HUES6 (cell line): ENCODE results near the gene EEF1AKMT3.

Experiments used
- H3K27ac ChIP-seq: 2 replicates; pipeline ENCODE4 v1.7.0; 2013; ENCODE audit warnings: low read depth, mild to moderate bottlenecking, low read length, inconsistent platforms
- H3K27me3 ChIP-seq: 2 replicates; pipeline ENCODE4 v1.6.1; 2013; ENCODE audit warnings: low read length; ENCODE audit not compliant: control insufficient read depth, insufficient read depth
- H3K36me3 ChIP-seq: 2 replicates; pipeline ENCODE4 v1.6.1; 2013; ENCODE audit warnings: low read length; ENCODE audit not compliant: control insufficient read depth, insufficient read depth
- H3K4me1 ChIP-seq: 2 replicates; pipeline ENCODE4 v1.6.1; 2013; ENCODE audit warnings: low read length; ENCODE audit not compliant: control insufficient read depth, insufficient read depth
- H3K4me3 ChIP-seq: 2 replicates; pipeline ENCODE4 v1.5.1; 2013; ENCODE audit warnings: low read depth, low read length
- H3K9ac ChIP-seq: one replicate; pipeline ENCODE4 v1.6.1; 2013; ENCODE audit warnings: mild to moderate bottlenecking, low read length
- H3K9me3 ChIP-seq: 2 replicates; pipeline ENCODE4 v1.6.1; 2013; ENCODE audit warnings: low read depth, low read length; ENCODE audit not compliant: control insufficient read depth, insufficient read depth

EEF1AKMT3 gene

GRCh38 chr12:57743769-57744168 lies 28.6 kb upstream of the EEF1AKMT3 start:
- Histone ChIP-seq H3K9me3 (no peaks in the 10 kb centered on the region), H3K36me3 (peaks cover 30% of the 10 kb centered on the region), H3K27ac (no peak overlapping the region), H3K9ac (no peak overlapping the region), H3K4me1 (peaks cover 10% of the 10 kb centered on the region; the same call in 1 of the 2 replicates), H3K4me3 (peak overlapping the region; percentile 91; the same call in 1 of the 2 replicates), H3K27me3 (peaks cover 52% of the 10 kb centered on the region)

GRCh38 chr12:57744194-57744776 lies 28.1 kb upstream of the EEF1AKMT3 start:
- Histone ChIP-seq H3K4me1 (peaks cover 7% of the 10 kb centered on the region; the same call in 1 of the 2 replicates), H3K27me3 (peaks cover 47% of the 10 kb centered on the region), H3K9me3 (no peaks in the 10 kb centered on the region), H3K9ac (peak overlapping the region; percentile 97), H3K36me3 (peaks cover 35% of the 10 kb centered on the region), H3K27ac (peak overlapping the region; percentile 97), H3K4me3 (peak overlapping the region; percentile 91)

GRCh38 chr12:57744777-57745484 lies 27.5 kb upstream of the EEF1AKMT3 start, which contains the start of gene TSPAN31:
TSPAN31 (plus strand) TSS chr12:57745039; CDS start chr12:57745155, 116 bp downstream.
- Histone ChIP-seq H3K4me3 (peak within 1 kb of the TSS; percentile 91), H3K4me1 (0 out of 2 replicates have a peak, but pooled peaks cover 5% of the 10 kb centered on the region), H3K27ac (peak within 1 kb of the TSS; percentile 97), H3K9ac (peak within 1 kb of the TSS; percentile 97), H3K36me3 (peaks cover 41% of the 10 kb centered on the region), H3K27me3 (peaks cover 40% of the 10 kb centered on the region), H3K9me3 (no peaks in the 10 kb centered on the region)

- Histone ChIP-seq H3K36me3 (peaks cover 45% of the 10 kb centered on the region), H3K27ac (peak overlapping the region; percentile 97; the same call in 1 of the 2 replicates), H3K4me3 (peak overlapping the region; percentile 91), H3K9ac (peak overlapping the region; percentile 97), H3K9me3 (no peaks in the 10 kb centered on the region), H3K27me3 (peaks cover 35% of the 10 kb centered on the region), H3K4me1 (0 out of 2 replicates have a peak, but pooled peaks cover 5% of the 10 kb centered on the region)
These were observed 26.9 kb upstream of the EEF1AKMT3 start for GRCh38 chr12:57745485-57745881.

- Histone ChIP-seq H3K9ac (no peak overlapping the region), H3K27me3 (peaks cover 29% of the 10 kb centered on the region), H3K4me1 (peaks cover 8% of the 10 kb centered on the region), H3K4me3 (peak overlapping the region; percentile 91), H3K36me3 (peaks cover 50% of the 10 kb centered on the region), H3K9me3 (no peaks in the 10 kb centered on the region), H3K27ac (no peak overlapping the region)
These were observed 26.4 kb upstream of the EEF1AKMT3 start for GRCh38 chr12:57746025-57746424.

- no peaks in the 10 kb centered on the region for H3K9me3 ChIP-seq
- H3K36me3 ChIP-seq = peaks cover 54% of the 10 kb centered on the region
- H3K4me3 ChIP-seq = no peak overlapping the region
- peaks cover 16% of the 10 kb centered on the region for H3K4me1 ChIP-seq
- H3K27me3 ChIP-seq = peaks cover 12% of the 10 kb centered on the region; the same call in 1 of the 2 replicates
- no peak overlapping the region for H3K27ac ChIP-seq
- H3K9ac ChIP-seq = no peak overlapping the region
These were observed 23.4 kb upstream of the EEF1AKMT3 start for GRCh38 chr12:57749061-57749460.

- peak overlapping the region; percentile 92 for H3K4me3 ChIP-seq
- peaks cover 52% of the 10 kb centered on the region for H3K36me3 ChIP-seq
- peak overlapping the region; percentile 98 for H3K9ac ChIP-seq
- H3K27ac ChIP-seq = peak overlapping the region; percentile 85; the same call in 1 of the 2 replicates
- peaks cover 17% of the 10 kb centered on the region for H3K4me1 ChIP-seq
- peaks cover 18% of the 10 kb centered on the region for H3K27me3 ChIP-seq
- H3K9me3 ChIP-seq = no peaks in the 10 kb centered on the region
These were observed 21.6 kb upstream of the EEF1AKMT3 start for GRCh38 chr12:57750561-57751431.

- peaks cover 24% of the 10 kb centered on the region for H3K27me3 ChIP-seq
- H3K36me3 ChIP-seq = peaks cover 46% of the 10 kb centered on the region
- peak overlapping the region; percentile 85 for H3K27ac ChIP-seq
- peak overlapping the region; percentile 92 for H3K4me3 ChIP-seq
- H3K4me1 ChIP-seq = peaks cover 16% of the 10 kb centered on the region
- peak overlapping the region; percentile 98 for H3K9ac ChIP-seq
- no peaks in the 10 kb centered on the region for H3K9me3 ChIP-seq
These were observed 21.0 kb upstream of the EEF1AKMT3 start for GRCh38 chr12:57751432-57751787.

- Histone ChIP-seq H3K27ac (peak within 1 kb of the TSS; percentile 85), H3K4me3 (peak within 1 kb of the TSS; percentile 92), H3K27me3 (peaks cover 30% of the 10 kb centered on the region), H3K9ac (peak within 1 kb of the TSS; percentile 98), H3K4me1 (peaks cover 16% of the 10 kb centered on the region), H3K36me3 (peaks cover 40% of the 10 kb centered on the region), H3K9me3 (no peaks in the 10 kb centered on the region)
These were observed 20.4 kb upstream of the EEF1AKMT3 start, which contains the start of gene CDK4 for GRCh38 chr12:57751788-57752667. CDK4 (minus strand) TSS chr12:57752310; CDS start chr12:57751717, 593 bp downstream.

- no peak overlapping the region for H3K9ac ChIP-seq
- peaks cover 34% of the 10 kb centered on the region for H3K36me3 ChIP-seq
- peaks cover 16% of the 10 kb centered on the region for H3K4me1 ChIP-seq
- H3K27me3 ChIP-seq = peaks cover 35% of the 10 kb centered on the region
- H3K9me3 ChIP-seq = no peaks in the 10 kb centered on the region
- peak overlapping the region; percentile 38 for H3K4me3 ChIP-seq
- H3K27ac ChIP-seq = no peak overlapping the region
These were observed 19.8 kb upstream of the EEF1AKMT3 start for GRCh38 chr12:57752668-57753000.
